A673 (cell line): ENCODE data around the gene MIOS. TPM values are rescaled to one million over a fixed set of nuclear protein-coding genes. Genes with fewer than 3 reads are reported as not detected.

Experiments
- BruUV-seq: library from RNA; stranded (reverse); fragments of 400-500 nt; replicated peaks from 2 replicates; lab custom pipeline; 2021; lab: Mats Ljungman, UMichigan
- CTCF ChIA-PET: fragments of 300-600 bp; sonication (Branson Sonifier 250); formaldehyde crosslinking; loops from one replicate; lab custom pipeline; 2022; ENCODE audit warnings: antibody characterized with exemption; lab: Charles Lee
- POLR2A ChIA-PET: fragments of 300-600 bp; sonication (Branson Sonifier 250); formaldehyde crosslinking; loops from one replicate; lab custom pipeline; 2022; ENCODE audit warnings: antibody characterized with exemption; ENCODE audit not compliant: low non-redundant PET; lab: Charles Lee
- DNase-seq: peaks from one replicate; pipeline ENCODE4 v3.0.0-alpha.2; 2015; ENCODE audit warnings: low spot score
- H3K27ac ChIP-seq: fragments of 200-600 bp; sonication (generic); 2 replicates; pipeline ENCODE4 v1.5.1; 2016; ENCODE audit warnings: mixed run types, low read depth, mild to moderate bottlenecking, mixed read lengths, antibody characterized with exemption, low read length; ENCODE audit not compliant: poor library complexity, severe bottlenecking
- H3K27me3 ChIP-seq: fragments of 200-600 bp; sonication (generic); replicated peaks from 2 replicates; pipeline ENCODE4 v1.6.1; 2017; ENCODE audit warnings: mixed run types, low read depth, mild to moderate bottlenecking, mixed read lengths, antibody characterized with exemption, low read length; ENCODE audit not compliant: insufficient read depth, poor library complexity
- H3K36me3 ChIP-seq: fragments of 200-600 bp; sonication (generic); 2 replicates; pipeline ENCODE4 v1.6.1; 2016; ENCODE audit warnings: mixed run types, mild to moderate bottlenecking, mixed read lengths, antibody characterized with exemption, low read length; ENCODE audit not compliant: insufficient read depth, poor library complexity, severe bottlenecking
- H3K4me1 ChIP-seq: fragments of 200-600 bp; sonication (generic); 2 replicates; pipeline ENCODE4 v1.6.1; 2017; ENCODE audit warnings: mixed run types, mild to moderate bottlenecking, mixed read lengths, antibody characterized with exemption, low read length; ENCODE audit not compliant: insufficient read depth, poor library complexity, severe bottlenecking
- H3K4me3 ChIP-seq: fragments of 200-600 bp; sonication (generic); 2 replicates; pipeline ENCODE4 v1.5.1; 2016; ENCODE audit warnings: low read depth, mixed run types, mild to moderate bottlenecking, mixed read lengths, low read length; ENCODE audit not compliant: poor library complexity, severe bottlenecking
- H3K9me3 ChIP-seq: fragments of 200-600 bp; sonication (generic); 2 replicates; pipeline ENCODE4 v1.6.1; 2016; ENCODE audit warnings: mixed run types, low read depth, mild to moderate bottlenecking, mixed read lengths, antibody characterized with exemption, low read length; ENCODE audit not compliant: poor library complexity, severe bottlenecking
- EZH2 ChIP-seq: fragments of 200-600 bp; sonication (generic); IDR thresholded peaks from 2 replicates; pipeline ENCODE4 v1.6.1; 2017; ENCODE audit warnings: borderline replicate concordance, low read depth, mild to moderate bottlenecking, mixed read lengths, antibody characterized with exemption, low read length; ENCODE audit not compliant: poor library complexity, severe bottlenecking
- intact Hi-C: fragments of 100-400 bp; cut with micrococcal nuclease; formaldehyde crosslinking; loops from one replicate; pipeline ENCODE4 v1.10.0; 2022; ENCODE audit not compliant: unreplicated experiment
- total RNA-seq: library from RNA; stranded (reverse); gene quantifications from 2 replicates; pipeline ENCODE4 v1.2.3, GENCODE V29; 2021
- TF ChIP-seq, protein P1 (sequence below): fragments of 300-800, 200-600 bp; sonication (generic); conservative IDR thresholded peaks from 2 replicates; pipeline ENCODE4 v1.5.1; 2017; ENCODE audit warnings: low read depth, mild to moderate bottlenecking, antibody characterized with exemption, low read length, moderate library complexity, mixed read lengths

Gene MIOS
- total RNA-seq, 1 experiment from 2014 or later, result 19.2 TPM

- Histone ChIP-seq H3K4me1 (peaks cover 2% of the 10 kb centered on the region), H3K27me3 (no peaks in the 10 kb centered on the region), H3K27ac (no peak overlapping the region), H3K36me3 (no peaks in the 10 kb centered on the region), H3K9me3 (no peaks in the 10 kb centered on the region), H3K4me3 (no peak overlapping the region)
- no TSS peak for BruUV-seq
- ChIA-PET POLR2A (no interaction called here), CTCF (no interaction called here)
- intact Hi-C loops, result no loop called here
- no peak for TF ChIP-seq EZH2
- TF ChIP-seq, protein P1, sequence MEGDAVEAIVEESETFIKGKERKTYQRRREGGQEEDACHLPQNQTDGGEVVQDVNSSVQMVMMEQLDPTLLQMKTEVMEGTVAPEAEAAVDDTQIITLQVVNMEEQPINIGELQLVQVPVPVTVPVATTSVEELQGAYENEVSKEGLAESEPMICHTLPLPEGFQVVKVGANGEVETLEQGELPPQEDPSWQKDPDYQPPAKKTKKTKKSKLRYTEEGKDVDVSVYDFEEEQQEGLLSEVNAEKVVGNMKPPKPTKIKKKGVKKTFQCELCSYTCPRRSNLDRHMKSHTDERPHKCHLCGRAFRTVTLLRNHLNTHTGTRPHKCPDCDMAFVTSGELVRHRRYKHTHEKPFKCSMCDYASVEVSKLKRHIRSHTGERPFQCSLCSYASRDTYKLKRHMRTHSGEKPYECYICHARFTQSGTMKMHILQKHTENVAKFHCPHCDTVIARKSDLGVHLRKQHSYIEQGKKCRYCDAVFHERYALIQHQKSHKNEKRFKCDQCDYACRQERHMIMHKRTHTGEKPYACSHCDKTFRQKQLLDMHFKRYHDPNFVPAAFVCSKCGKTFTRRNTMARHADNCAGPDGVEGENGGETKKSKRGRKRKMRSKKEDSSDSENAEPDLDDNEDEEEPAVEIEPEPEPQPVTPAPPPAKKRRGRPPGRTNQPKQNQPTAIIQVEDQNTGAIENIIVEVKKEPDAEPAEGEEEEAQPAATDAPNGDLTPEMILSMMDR, result no peak
- DNase-seq, result no peak
These were observed 13.0 kb downstream of the MIOS start for GRCh38 chr7:7579638-7580037.

- no TSS peak for BruUV-seq
- H3K27ac ChIP-seq, result no peak overlapping the region
- peaks cover 2% of the 10 kb centered on the region for H3K4me1 ChIP-seq
- H3K4me3 ChIP-seq, result no peak overlapping the region
- no peaks in the 10 kb centered on the region for H3K27me3 ChIP-seq
- CTCF ChIA-PET, result no interaction called here
- TF ChIP-seq, protein P1, result no peak
- peak; percentile 5 for DNase-seq
- no peaks in the 10 kb centered on the region for H3K36me3 ChIP-seq
- POLR2A ChIA-PET, result no interaction called here
- intact Hi-C loops, result no loop called here
- H3K9me3 ChIP-seq, result no peaks in the 10 kb centered on the region
These were observed 15.0 kb downstream of the MIOS start for GRCh38 chr7:7581531-7582179.

DNA sequence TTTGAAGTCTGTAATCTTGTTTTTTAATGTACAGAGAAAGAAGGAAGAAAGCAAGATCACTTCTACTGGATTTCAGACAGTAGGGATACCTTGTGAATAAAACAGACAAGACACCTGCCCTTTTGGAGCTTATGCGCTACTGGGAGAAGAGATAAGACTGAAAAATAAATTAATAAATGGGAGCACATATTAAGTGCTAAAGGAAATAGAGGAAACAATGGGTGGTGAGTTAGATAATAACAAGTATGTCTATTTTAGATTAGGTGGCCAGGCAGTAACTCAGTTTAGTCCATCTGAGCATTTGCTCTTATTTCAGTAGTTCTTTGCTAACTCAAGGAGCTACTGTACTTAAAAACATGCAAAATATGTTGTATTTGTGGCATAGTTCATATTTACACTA, 15.9 kb downstream of the MIOS start:
- BruUV-seq, result no TSS peak
- H3K9me3 ChIP-seq, result no peaks in the 10 kb centered on the region
- H3K4me3 ChIP-seq, result no peak overlapping the region
- intact Hi-C loops, result no loop called here
- no peak overlapping the region for H3K27ac ChIP-seq
- TF ChIP-seq, protein P1, result no peak
- TF ChIP-seq EZH2, result no peak
- DNase-seq, result no peak
- H3K4me1 ChIP-seq, result peaks cover 2% of the 10 kb centered on the region
- CTCF ChIA-PET, result no interaction called here
- H3K36me3 ChIP-seq, result no peaks in the 10 kb centered on the region
- POLR2A ChIA-PET, result no interaction called here
- H3K27me3 ChIP-seq, result no peaks in the 10 kb centered on the region
